ENCODE measurements around the gene SETDB1. TPM values are rescaled to one million over a fixed set of nuclear protein-coding genes. Genes with fewer than 3 reads are reported as not detected.

Gene SETDB1
- total and polyA plus RNA-seq, 8 donors = 33.1 to 96.6 (median 90.0) TPM

DNA sequence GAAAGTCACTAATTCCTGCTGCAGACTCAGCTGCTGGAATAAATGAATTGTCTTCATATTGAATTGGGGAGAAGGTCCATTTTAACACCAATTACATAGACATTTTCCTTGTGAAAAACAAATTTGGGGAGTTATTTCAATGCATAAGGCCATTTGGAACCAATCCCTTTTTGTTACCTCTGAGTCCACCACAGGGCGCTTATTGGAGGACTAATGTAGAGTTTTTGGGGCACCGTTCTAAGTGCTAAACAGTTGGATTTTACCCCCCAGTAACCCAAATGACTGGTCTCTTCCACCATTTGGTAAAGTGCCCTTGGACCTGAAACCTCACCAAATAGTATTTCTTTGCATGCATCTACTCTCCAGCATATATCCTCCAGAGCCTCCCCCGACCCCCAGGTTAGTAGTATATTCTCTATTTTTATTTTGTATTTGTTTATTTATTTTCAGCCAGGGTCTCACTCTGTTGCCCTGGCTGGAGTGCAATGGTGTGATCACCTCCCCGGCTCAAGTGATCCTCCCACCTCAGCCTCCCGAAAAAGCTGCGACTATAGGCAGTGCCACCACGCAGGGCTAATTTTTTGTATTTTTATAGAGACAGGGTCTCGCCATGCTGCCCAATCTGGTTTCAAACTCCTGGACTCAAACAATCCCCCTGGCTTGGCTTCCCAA is 83.6 kb downstream of the SETDB1 start:
- Histone ChIP-seq H3K4me1 (peaks cover 34 to 67% of the 10 kb centered on the region in 2 donors), H3K36me3 (no peaks in the 10 kb centered on the region), H3K27ac (peak overlapping the region in 1 of 2 donors; percentile 94), H3K9me3 (no peaks in the 10 kb centered on the region), H3K27me3 (no peaks in the 10 kb centered on the region), H3K4me3 (peak overlapping the region in 1 of 2 donors; percentile 65)
- no peak for DNase-seq
- TF ChIP-seq, protein P1, sequence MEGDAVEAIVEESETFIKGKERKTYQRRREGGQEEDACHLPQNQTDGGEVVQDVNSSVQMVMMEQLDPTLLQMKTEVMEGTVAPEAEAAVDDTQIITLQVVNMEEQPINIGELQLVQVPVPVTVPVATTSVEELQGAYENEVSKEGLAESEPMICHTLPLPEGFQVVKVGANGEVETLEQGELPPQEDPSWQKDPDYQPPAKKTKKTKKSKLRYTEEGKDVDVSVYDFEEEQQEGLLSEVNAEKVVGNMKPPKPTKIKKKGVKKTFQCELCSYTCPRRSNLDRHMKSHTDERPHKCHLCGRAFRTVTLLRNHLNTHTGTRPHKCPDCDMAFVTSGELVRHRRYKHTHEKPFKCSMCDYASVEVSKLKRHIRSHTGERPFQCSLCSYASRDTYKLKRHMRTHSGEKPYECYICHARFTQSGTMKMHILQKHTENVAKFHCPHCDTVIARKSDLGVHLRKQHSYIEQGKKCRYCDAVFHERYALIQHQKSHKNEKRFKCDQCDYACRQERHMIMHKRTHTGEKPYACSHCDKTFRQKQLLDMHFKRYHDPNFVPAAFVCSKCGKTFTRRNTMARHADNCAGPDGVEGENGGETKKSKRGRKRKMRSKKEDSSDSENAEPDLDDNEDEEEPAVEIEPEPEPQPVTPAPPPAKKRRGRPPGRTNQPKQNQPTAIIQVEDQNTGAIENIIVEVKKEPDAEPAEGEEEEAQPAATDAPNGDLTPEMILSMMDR (IDR thresholded peaks at IDR 0.05) = no peak
- intact Hi-C loops (cut with DNase I) = no loop called here
- ATAC-seq = no peak

DNA sequence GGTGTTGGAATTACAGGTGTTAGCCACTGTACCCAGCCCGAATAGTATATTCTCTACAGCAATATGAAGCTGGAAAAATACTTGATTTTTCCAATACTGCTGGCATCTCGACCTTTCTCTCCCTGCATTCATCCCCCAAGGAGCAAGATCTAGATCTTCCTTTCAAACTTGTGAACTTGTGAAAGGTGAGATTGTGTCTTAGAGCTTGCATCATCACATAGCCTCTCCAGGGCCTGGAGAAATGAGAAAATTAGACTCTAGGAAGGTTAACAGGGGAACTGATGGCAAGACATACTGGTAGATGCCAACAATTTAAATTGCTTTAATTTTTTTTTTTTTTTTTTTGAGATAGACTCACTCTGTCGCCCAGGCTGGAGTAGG is 84.2 kb downstream of the SETDB1 start:
- no peak overlapping the region for H3K27ac ChIP-seq
- ATAC-seq (no peak), DNase-seq (no peak)
- no peak overlapping the region for H3K4me3 ChIP-seq
- intact Hi-C loops (cut with DNase I) = no loop called here
- TF ChIP-seq, protein P1 (IDR thresholded peaks at IDR 0.05) = no peak
- H3K27me3 ChIP-seq = no peaks in the 10 kb centered on the region
- H3K9me3 ChIP-seq = no peaks in the 10 kb centered on the region
- no peaks in the 10 kb centered on the region for H3K36me3 ChIP-seq
- peaks cover 31 to 62% of the 10 kb centered on the region in 2 donors for H3K4me1 ChIP-seq

DNA sequence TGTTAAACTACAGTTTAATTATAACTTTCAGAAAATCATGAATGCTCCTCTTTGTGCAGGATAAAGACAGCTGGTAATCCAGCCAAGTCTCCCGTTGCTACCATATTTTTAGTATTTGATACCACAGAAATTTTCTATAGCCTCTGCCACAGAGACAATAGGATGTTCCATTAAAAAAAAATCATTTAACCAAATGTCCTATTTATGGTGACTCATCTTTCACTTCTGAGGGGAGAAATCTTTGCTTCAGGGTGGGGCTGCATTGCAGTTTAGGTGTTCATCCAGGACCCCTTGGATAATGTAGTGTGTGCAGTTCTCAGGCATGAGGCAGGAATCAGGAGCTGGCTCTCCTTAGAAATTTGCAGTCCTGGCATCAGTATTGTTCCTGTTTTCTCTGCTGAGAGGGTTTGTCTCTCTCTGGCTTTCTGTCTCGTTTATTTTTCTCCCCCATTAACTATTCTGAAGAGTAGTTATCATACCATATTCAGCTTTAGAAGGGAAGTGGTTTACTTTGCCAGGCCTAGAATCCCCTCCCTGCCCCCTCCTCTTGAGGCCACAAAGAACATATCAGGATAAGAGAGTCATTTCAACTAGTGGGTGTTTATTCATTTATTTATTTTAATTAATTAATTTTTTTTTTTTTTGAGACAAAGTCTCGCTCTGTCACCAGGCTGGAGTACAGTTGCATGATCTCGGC is 85.1 kb downstream of the SETDB1 start:
- peaks cover 31 to 53% of the 10 kb centered on the region in 2 donors for H3K4me1 ChIP-seq
- H3K27me3 ChIP-seq = no peaks in the 10 kb centered on the region
- no peaks in the 10 kb centered on the region for H3K9me3 ChIP-seq
- TF ChIP-seq, protein P1 (IDR thresholded peaks at IDR 0.05) = no peak
- intact Hi-C loops (cut with DNase I) = no loop called here
- DNase-seq = no peak
- no peak for ATAC-seq
- no peak overlapping the region for H3K4me3 ChIP-seq
- no peaks in the 10 kb centered on the region for H3K36me3 ChIP-seq
- peak overlapping the region; percentile 1 to 13 for H3K27ac ChIP-seq

DNA sequence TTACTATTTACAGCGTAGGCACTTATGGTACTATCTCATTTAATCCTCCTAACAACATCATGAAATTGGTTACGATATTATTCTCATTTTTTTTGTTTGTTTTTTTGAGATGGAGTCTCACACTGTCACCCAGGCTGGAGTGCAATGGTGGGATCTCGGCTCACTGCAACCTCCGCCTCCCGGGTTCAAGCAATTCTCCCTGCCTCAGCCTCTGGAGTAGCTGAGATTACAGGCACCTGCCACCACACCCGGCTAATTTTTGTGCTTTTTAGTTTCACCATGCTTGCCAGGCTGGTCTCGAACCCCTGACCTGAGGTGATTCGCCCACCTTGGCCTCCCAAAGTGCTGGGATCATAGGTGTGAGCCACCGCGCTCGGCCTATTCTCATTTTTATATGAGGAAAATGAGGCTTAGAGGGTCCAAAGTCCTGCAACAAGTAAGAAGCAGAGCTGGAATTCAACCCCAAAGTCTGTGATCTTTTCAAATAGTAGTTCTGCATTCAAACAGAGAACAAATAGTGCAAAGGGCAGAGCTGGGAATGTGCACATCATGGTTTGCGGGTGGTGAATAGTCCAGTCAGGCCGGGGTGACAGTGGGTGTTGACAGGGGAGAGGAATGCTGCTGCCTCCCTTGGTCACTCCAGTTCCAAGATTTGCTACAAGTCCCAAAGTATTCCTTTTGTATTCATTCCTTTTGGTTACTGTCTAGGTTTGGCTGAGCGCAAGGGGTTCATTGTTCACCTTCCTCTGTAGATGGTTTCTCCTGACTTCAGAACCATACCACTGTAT is 86.7 kb downstream of the SETDB1 start:
- Histone ChIP-seq H3K27ac (peak overlapping the region; percentile 17 to 39), H3K4me3 (no peak overlapping the region), H3K27me3 (no peaks in the 10 kb centered on the region), H3K36me3 (peaks cover 0 to 1% of the 10 kb centered on the region in 2 donors), H3K4me1 (peaks cover 20 to 41% of the 10 kb centered on the region in 2 donors), H3K9me3 (no peaks in the 10 kb centered on the region)
- ATAC-seq (peak; percentile 6), DNase-seq (no peak)
- intact Hi-C loops (cut with DNase I) = no loop called here
- TF ChIP-seq, protein P1 (IDR thresholded peaks at IDR 0.05) = no peak

DNA sequence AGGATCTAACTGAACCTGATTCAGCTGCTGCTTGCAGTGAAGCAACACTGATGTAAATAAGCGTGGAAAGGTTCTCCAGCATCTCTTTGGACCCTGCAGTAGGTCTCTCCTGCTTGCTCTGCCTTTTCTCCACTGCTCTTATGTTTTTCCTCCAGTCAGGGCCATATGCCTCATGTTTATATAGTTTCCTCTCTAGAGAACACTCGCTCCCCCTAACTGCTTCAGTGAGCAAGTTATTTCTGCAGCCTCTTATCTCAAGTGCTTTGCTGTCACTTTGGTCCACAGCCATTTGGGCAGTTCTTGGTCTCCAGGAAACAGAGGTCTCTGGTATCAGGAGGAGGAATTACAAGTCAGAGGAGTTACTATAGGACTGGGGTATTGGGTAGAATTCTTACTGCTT is 87.4 kb downstream of the SETDB1 start:
- Histone ChIP-seq H3K36me3 (peaks cover 0 to 8% of the 10 kb centered on the region in 2 donors), H3K27me3 (no peaks in the 10 kb centered on the region), H3K4me3 (no peak overlapping the region), H3K4me1 (peaks cover 20 to 38% of the 10 kb centered on the region in 2 donors), H3K9me3 (no peaks in the 10 kb centered on the region), H3K27ac (peak overlapping the region; percentile 17 to 39)
- intact Hi-C loops (cut with DNase I) = no loop called here
- DNase-seq (peak in 2 of 4 donors; percentile 68 to 91), ATAC-seq (peak; percentile 79)
- TF ChIP-seq, protein P1 (IDR thresholded peaks at IDR 0.05) = no peak

All from left lung (tissue), 10 donors.